Measurements from ENCODE around the gene ZBTB17. TPM values are rescaled to one million over a fixed set of nuclear protein-coding genes. Genes with fewer than 3 reads are reported as not detected.
A peak's percentile ranks its signal among the peaks of the same experiment; 100 is the strongest.

ZBTB17 gene
- total RNA-seq, 2 donors from 2014 or later, result 44.7 to 54.9 TPM

GRCh38 chr1:15973772-15974171, 2.1 kb downstream of the ZBTB17 start:
- no peak for DNase-seq (ENCODE audit: low spot score in 2 of 2)
- H3K36me3 Mint-ChIP-seq, result peaks cover 21 to 38% of the 10 kb centered on the region in 2 donors
- no peak overlapping the region for H3K27ac Mint-ChIP-seq
- H3K9me3 Mint-ChIP-seq, result no peaks in the 10 kb centered on the region
- ATAC-seq, result no peak

GRCh38 chr1:15972409-15972808, 3.5 kb downstream of the ZBTB17 start:
- ATAC-seq (no peak), DNase-seq (ENCODE audit: low spot score in 2 of 2) (no peak)
- Mint-ChIP-seq H3K36me3 (peaks cover 29 to 52% of the 10 kb centered on the region in 2 donors), H3K27ac (no peak overlapping the region), H3K9me3 (no peaks in the 10 kb centered on the region)

- no peak overlapping the region for H3K27ac Mint-ChIP-seq
- no peaks in the 10 kb centered on the region for H3K9me3 Mint-ChIP-seq
- peaks cover 29 to 59% of the 10 kb centered on the region in 2 donors for H3K36me3 Mint-ChIP-seq
- no peak for DNase-seq (ENCODE audit: low spot score in 2 of 2)
- no peak for ATAC-seq
Measured at GRCh38 chr1:15970911-15971310, 5.0 kb downstream of the ZBTB17 start.

GRCh38 chr1:15969321-15969880, 6.5 kb downstream of the ZBTB17 start:
- ATAC-seq (no peak), DNase-seq (ENCODE audit: low spot score in 2 of 2) (no peak)
- no peak overlapping the region for H3K27ac Mint-ChIP-seq
- H3K36me3 Mint-ChIP-seq, result peaks cover 29 to 61% of the 10 kb centered on the region in 2 donors
- H3K9me3 Mint-ChIP-seq, result no peaks in the 10 kb centered on the region

- no peak for ATAC-seq
- Mint-ChIP-seq H3K27ac (peak overlapping the region; percentile 56 to 100), H3K36me3 (peaks cover 29 to 57% of the 10 kb centered on the region in 2 donors), H3K9me3 (no peaks in the 10 kb centered on the region)
- no peak for DNase-seq (ENCODE audit: low spot score in 2 of 2)
Measured at GRCh38 chr1:15968172-15968571, 7.7 kb downstream of the ZBTB17 start.

- ATAC-seq (no peak), DNase-seq (ENCODE audit: low spot score in 2 of 2) (no peak)
- Mint-ChIP-seq H3K9me3 (no peaks in the 10 kb centered on the region), H3K27ac (peak overlapping the region; percentile 93 to 100), H3K36me3 (peaks cover 18 to 49% of the 10 kb centered on the region in 2 donors)
Measured at GRCh38 chr1:15966956-15967344, 9.0 kb downstream of the ZBTB17 start.

- peaks cover 21 to 46% of the 10 kb centered on the region in 2 donors for H3K36me3 Mint-ChIP-seq
- peak; percentile 80 to 91 for DNase-seq (ENCODE audit: low spot score in 2 of 2)
- ATAC-seq, result peak; percentile 82 to 85
- no peaks in the 10 kb centered on the region for H3K9me3 Mint-ChIP-seq
- H3K27ac Mint-ChIP-seq, result peak overlapping the region; percentile 99 to 100
Measured at GRCh38 chr1:15966081-15966955, 9.6 kb downstream of the ZBTB17 start.

- DNase-seq (ENCODE audit: low spot score in 2 of 2), result no peak
- ATAC-seq, result peak; percentile 12 to 43
- no peaks in the 10 kb centered on the region for H3K9me3 Mint-ChIP-seq
- H3K36me3 Mint-ChIP-seq, result peaks cover 21 to 40% of the 10 kb centered on the region in 2 donors
- H3K27ac Mint-ChIP-seq, result peak overlapping the region; percentile 99 to 100
Measured at GRCh38 chr1:15965228-15965767, 10.6 kb downstream of the ZBTB17 start.

- peak; percentile 15 to 47 for ATAC-seq
- no peak for DNase-seq (ENCODE audit: low spot score in 2 of 2)
- H3K36me3 Mint-ChIP-seq, result peaks cover 13 to 29% of the 10 kb centered on the region in 2 donors
- peak overlapping the region; percentile 99 to 100 for H3K27ac Mint-ChIP-seq
- no peaks in the 10 kb centered on the region for H3K9me3 Mint-ChIP-seq
Measured at GRCh38 chr1:15963968-15964648, 11.8 kb downstream of the ZBTB17 start.

GRCh38 chr1:15963363-15963967, 12.4 kb downstream of the ZBTB17 start:
- no peak for ATAC-seq
- no peak for DNase-seq (ENCODE audit: low spot score in 2 of 2)
- no peaks in the 10 kb centered on the region for H3K9me3 Mint-ChIP-seq
- peaks cover 13 to 23% of the 10 kb centered on the region in 2 donors for H3K36me3 Mint-ChIP-seq
- peak overlapping the region; percentile 99 to 100 for H3K27ac Mint-ChIP-seq

GRCh38 chr1:15962671-15963362, 13.1 kb downstream of the ZBTB17 start:
- Mint-ChIP-seq H3K27ac (peak overlapping the region; percentile 99 to 100), H3K36me3 (peaks cover 7 to 16% of the 10 kb centered on the region in 2 donors), H3K9me3 (no peaks in the 10 kb centered on the region)
- DNase-seq (ENCODE audit: low spot score in 2 of 2) (no peak), ATAC-seq (no peak)

- DNase-seq (ENCODE audit: low spot score in 2 of 2), result no peak
- Mint-ChIP-seq H3K9me3 (no peaks in the 10 kb centered on the region), H3K27ac (no peak overlapping the region), H3K36me3 (peaks cover 4 to 10% of the 10 kb centered on the region in 2 donors)
- no peak for ATAC-seq
Measured at GRCh38 chr1:15962176-15962575, 13.7 kb downstream of the ZBTB17 start.

GRCh38 chr1:15961492-15961891, 14.4 kb downstream of the ZBTB17 start:
- DNase-seq (ENCODE audit: low spot score in 2 of 2) (no peak), ATAC-seq (no peak)
- Mint-ChIP-seq H3K36me3 (peaks cover 6% of the 10 kb centered on the region in 2 donors), H3K9me3 (no peaks in the 10 kb centered on the region), H3K27ac (peak overlapping the region in 1 of 2 donors; percentile 83)

GRCh38 chr1:15960808-15961207, 15.1 kb downstream of the ZBTB17 start:
- Mint-ChIP-seq H3K9me3 (no peaks in the 10 kb centered on the region), H3K27ac (no peak overlapping the region), H3K36me3 (peaks cover 8 to 12% of the 10 kb centered on the region in 2 donors)
- DNase-seq (ENCODE audit: low spot score in 2 of 2) (no peak), ATAC-seq (no peak)

GRCh38 chr1:15959827-15960446, 16.0 kb downstream of the ZBTB17 start:
- peak; percentile 34 to 68 for ATAC-seq
- DNase-seq (ENCODE audit: low spot score in 2 of 2), result no peak

More at GRCh38 chr1:15959827-15960446, 16.0 kb downstream of the ZBTB17 start:
- no peaks in the 10 kb centered on the region for H3K9me3 Mint-ChIP-seq
- H3K36me3 Mint-ChIP-seq, result peaks cover 8 to 19% of the 10 kb centered on the region in 2 donors
- peak overlapping the region; percentile 46 to 81 for H3K27ac Mint-ChIP-seq

All from activated naive CD4-positive, alpha-beta T cell treated with anti-CD3 and anti-CD28 coated beads, Interleukin-2, amount 50 U/mL, for 72 hours (primary cell).